Right atrium auricular region (tissue), 2 donors: ENCODE data around the gene ESRRA. TPM values are rescaled to one million over a fixed set of nuclear protein-coding genes. Genes with fewer than 3 reads are reported as not detected.

ENCODE experiments used
- DNase-seq: peaks from one replicate; pipeline ENCODE4 v3.0.0-alpha.2; 2019; ENCODE audit warnings: low spot score
- H3K27ac ChIP-seq, 2 donors: fragments of 200-600 bp; sonication (generic); 1 replicate in 1 of 2; 2 replicates in 1 of 2; pipeline ENCODE4 v1.5.1; 2016 to 2019
- H3K27me3 ChIP-seq, 2 donors: fragments of 200-600 bp; sonication (generic); one replicate each; pipeline versions ENCODE4 v1.5.1 to v1.6.0; 2017 to 2019
- H3K36me3 ChIP-seq: fragments of 200-600 bp; sonication (generic); one replicate; pipeline ENCODE4 v1.5.1; 2016
- H3K4me1 ChIP-seq, 2 donors: fragments of 200-600 bp; sonication (generic); one replicate each; pipeline versions ENCODE4 v1.5.1 to v1.6.0; 2017 to 2019
- H3K4me3 ChIP-seq, 2 donors: fragments of 200-600 bp; sonication (generic); 1 replicate in 1 of 2; 2 replicates in 1 of 2; pipeline ENCODE4 v1.5.1; 2017 to 2019; ENCODE audit warnings: mild to moderate bottlenecking in 1 of 2, moderate library complexity in 1 of 2
- H3K9me3 ChIP-seq, 2 donors: fragments of 200-600 bp; sonication (generic); one replicate each; pipeline ENCODE4 v1.5.1; 2019
- microRNA-seq, 2 donors: library from miRNA; unstranded; fragments of <30 nt; microRNA quantifications; one replicate each; pipeline ENCODE4, GENCODE V29; 2016 to 2017; ENCODE audit warnings: borderline number of aligned reads in 2 of 2, borderline replicate concordance in 1 of 2
- total RNA-seq, 2 donors: library from RNA; depleted of rRNA; stranded (reverse); fragments of >200 nt; gene quantifications; one replicate each; pipeline ENCODE4 v1.1.0, GENCODE V29; 2016
- TF ChIP-seq, protein P1 (sequence below), 2 donors: fragments of 200-600 bp; sonication (generic); IDR thresholded peaks; one replicate each; pipeline ENCODE4 v1.5.1; 2019; ENCODE audit warnings: antibody characterized with exemption in 2 of 2

ESRRA gene
- total RNA-seq, 2 donors from 2014 or later: 164 to 190 TPM

DNA sequence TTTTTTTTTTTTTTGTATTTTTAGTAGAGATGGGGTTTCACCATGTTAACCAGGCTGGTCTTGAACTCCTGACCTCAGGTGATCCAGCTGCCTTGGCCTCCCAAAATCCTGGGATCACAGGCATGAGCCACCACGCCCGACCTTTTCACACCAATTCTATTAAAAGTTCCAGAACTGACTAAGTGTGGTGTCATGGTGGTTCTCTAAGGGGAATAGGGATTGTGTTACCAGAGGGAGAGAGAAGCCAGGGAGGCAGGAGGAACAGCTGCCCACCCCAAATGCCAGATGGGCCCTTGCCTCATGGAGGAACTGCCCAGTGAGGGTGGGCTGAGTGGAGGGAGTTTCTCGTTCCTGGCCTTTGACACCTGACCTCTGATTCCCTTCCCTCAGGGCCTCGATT lies 59.6 kb downstream of the ESRRA start:
- DNase-seq: no peak
- Histone ChIP-seq H3K4me3 (no peak overlapping the region), H3K27ac (no peak overlapping the region), H3K36me3 (peaks cover 70% of the 10 kb centered on the region), H3K9me3 (no peaks in the 10 kb centered on the region), H3K27me3 (no peaks in the 10 kb centered on the region), H3K4me1 (peaks cover 0 to 8% of the 10 kb centered on the region in 2 donors)
- TF ChIP-seq, protein P1, sequence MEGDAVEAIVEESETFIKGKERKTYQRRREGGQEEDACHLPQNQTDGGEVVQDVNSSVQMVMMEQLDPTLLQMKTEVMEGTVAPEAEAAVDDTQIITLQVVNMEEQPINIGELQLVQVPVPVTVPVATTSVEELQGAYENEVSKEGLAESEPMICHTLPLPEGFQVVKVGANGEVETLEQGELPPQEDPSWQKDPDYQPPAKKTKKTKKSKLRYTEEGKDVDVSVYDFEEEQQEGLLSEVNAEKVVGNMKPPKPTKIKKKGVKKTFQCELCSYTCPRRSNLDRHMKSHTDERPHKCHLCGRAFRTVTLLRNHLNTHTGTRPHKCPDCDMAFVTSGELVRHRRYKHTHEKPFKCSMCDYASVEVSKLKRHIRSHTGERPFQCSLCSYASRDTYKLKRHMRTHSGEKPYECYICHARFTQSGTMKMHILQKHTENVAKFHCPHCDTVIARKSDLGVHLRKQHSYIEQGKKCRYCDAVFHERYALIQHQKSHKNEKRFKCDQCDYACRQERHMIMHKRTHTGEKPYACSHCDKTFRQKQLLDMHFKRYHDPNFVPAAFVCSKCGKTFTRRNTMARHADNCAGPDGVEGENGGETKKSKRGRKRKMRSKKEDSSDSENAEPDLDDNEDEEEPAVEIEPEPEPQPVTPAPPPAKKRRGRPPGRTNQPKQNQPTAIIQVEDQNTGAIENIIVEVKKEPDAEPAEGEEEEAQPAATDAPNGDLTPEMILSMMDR (IDR thresholded peaks at IDR 0.05): no peak

Small RNA genes within 50 kb of the gene (microRNA-seq; reads per million reads assigned to microRNA genes)
- 0.71 reads per million in 2 donors for gene MIR7155

Other genes starting within 250 kb of the ESRRA start
- 10 to 100 TPM; 50.7 to 59.0 TPM for gene MACROD1, start 139.4 kb upstream of the ESRRA start, total RNA-seq
- gene STIP1, start 119.4 kb upstream of the ESRRA start, total RNA-seq: 100 to 1,000 TPM in 1 of 2 donors, 10 to 100 TPM in 1; 88.9 to 114 TPM
- gene FERMT3, start 98.8 kb upstream of the ESRRA start, total RNA-seq: 10 to 100 TPM in 1 of 2 donors, 1 to 10 TPM in 1; 6.3 to 19.4 TPM
- gene TRPT1, start 79.3 kb upstream of the ESRRA start, total RNA-seq: 10 to 100 TPM; 86.0 to 95.8 TPM
- 10 to 100 TPM; 73.3 to 95.6 TPM for gene NUDT22, start 79.2 kb upstream of the ESRRA start, total RNA-seq
- gene DNAJC4, start 75.0 kb upstream of the ESRRA start, total RNA-seq: 10 to 100 TPM; 24.7 to 32.1 TPM
- 100 to 1,000 TPM; 153 to 201 TPM for gene VEGFB, start 70.9 kb upstream of the ESRRA start, total RNA-seq
- 10 to 100 TPM; 59.1 to 83.4 TPM for gene FKBP2, start 64.4 kb upstream of the ESRRA start, total RNA-seq
- gene PPP1R14B, start 58.6 kb upstream of the ESRRA start, total RNA-seq: 10 to 100 TPM; 76.4 to 99.2 TPM
- gene PLCB3, start 54.0 kb upstream of the ESRRA start, total RNA-seq: 10 to 100 TPM in 1 of 2 donors, 1 to 10 TPM in 1; 7.5 to 15.5 TPM
- gene BAD, start 20.9 kb upstream of the ESRRA start, total RNA-seq: 100 to 1,000 TPM; 120 to 122 TPM
- gene GPR137, start 19.7 kb upstream of the ESRRA start, total RNA-seq: 10 to 100 TPM; 22.1 to 23.5 TPM
- not detected for gene KCNK4, start 14.2 kb upstream of the ESRRA start, total RNA-seq
- not detected for gene CATSPERZ, start 5.2 kb upstream of the ESRRA start, total RNA-seq
- gene TRMT112, start 12.0 kb downstream of the ESRRA start, total RNA-seq: 100 to 1,000 TPM; 110 to 151 TPM
- 100 to 1,000 TPM; 401 to 435 TPM for gene PRDX5, start 12.6 kb downstream of the ESRRA start, total RNA-seq
- 10 to 100 TPM; 11.7 to 12.0 TPM for gene CCDC88B, start 34.7 kb downstream of the ESRRA start, total RNA-seq
- gene RPS6KA4, start 53.6 kb downstream of the ESRRA start, total RNA-seq: 10 to 100 TPM; 11.4 to 22.2 TPM